Measurements from ENCODE around the gene TMED4. TPM values are rescaled to one million over a fixed set of nuclear protein-coding genes. Genes with fewer than 3 reads are reported as not detected.

TMED4 gene
- total and polyA plus RNA-seq, 10 of the 15 experiments (the other 5 are each of a cell fraction or from before 2014, with no cell fraction given): 20.8 to 71.3 (median 51.0) TPM

- Histone ChIP-seq H3K36me3 (ENCODE audit: control insufficient read depth in 2 of 2, insufficient read depth in 2 of 2, low read length in 1 of 2) (peaks cover 25 to 41% of the 10 kb centered on the region in 2 experiments), H3K27ac (ENCODE audit: control insufficient read depth, insufficient read depth) (peak overlapping the region; percentile 94; the same call in 1 of the 2 replicates), H2AFZ (ENCODE audit: control insufficient read depth, low read depth, low read length) (no peak overlapping the region), H3K4me2 (ENCODE audit: control insufficient read depth, insufficient read depth) (peak overlapping the region; percentile 85), H3K27me3 (replicated peaks in 1 of 2; ENCODE audit: control insufficient read depth in 2 of 2, insufficient read depth in 2 of 2, low read length in 1 of 2) (no peaks in the 10 kb centered on the region), H3K79me2 (ENCODE audit: control insufficient read depth, insufficient read depth, low read length) (peaks cover 35% of the 10 kb centered on the region), H3K4me1 (ENCODE audit: control insufficient read depth, insufficient read depth, low read length) (peaks cover 11% of the 10 kb centered on the region), H3K9me3 (replicated peaks; ENCODE audit: control insufficient read depth, insufficient read depth, low read length) (no peaks in the 10 kb centered on the region), H4K20me1 (ENCODE audit: control insufficient read depth, insufficient read depth) (no peaks in the 10 kb centered on the region; the same call in 1 of the 2 replicates), H3K4me3 (peak overlapping the region; percentile 94), H3K9ac (ENCODE audit: control insufficient read depth, insufficient read depth, low read length) (peak overlapping the region; percentile 92)
- TF ChIP-seq ZBTB40 (IDR thresholded peaks at IDR 0.05; ENCODE audit: borderline replicate concordance): no peak
- TF ChIP-seq ZNF24 (IDR thresholded peaks at IDR 0.05): no peak
- no peak for TF ChIP-seq NR2F1 (conservative IDR thresholded peaks at IDR 0.05)
- TF ChIP-seq POLR2AphosphoS2 (IDR thresholded peaks at IDR 0.05; ENCODE audit: low read depth, low read length): no peak
- SMC1A ChIA-PET (ENCODE audit: uncharacterized antibody, unreplicated experiment): interaction anchor here (1.0 to 4.1 kb wide), 3 partner anchors 8 to 309 kb away, joined by 3 to 17 read pairs (median 3); partner anchors contain the start of gene H2AZ2
- ATAC-seq (no peak), FAIRE-seq (no peak), DNase-seq (ENCODE audit: low read depth, low spot score) (no peak)
- BruUV-seq (replicated peaks): no TSS peak
- WGBS (ENCODE audit: insufficient coverage, insufficient replicate concordance, low lambda C conversion rate, missing lambda C conversion rate): 42% methylated on average over 5 of the region's 5 CpGs
- intact Hi-C loops (cut with micrococcal nuclease; ENCODE audit: unreplicated experiment): no loop called here
- CTCF ChIA-PET: interaction anchor here (1.4 to 4.4 kb wide), 3 partner anchors 8 to 331 kb away, joined by 6 to 23 read pairs (median 6); partner anchors contain the start of gene TMED4
- POLR2A ChIA-PET: interaction anchor here (0.9 to 3.0 kb wide), 7 partner anchors 9 to 279 kb away, joined by 3 to 18 read pairs (median 5); partner anchors contain the start of gene TMED4
- in situ Hi-C loops (cut with MboI): no loop called here
- RAD21 ChIA-PET (ENCODE audit: unreplicated experiment): interaction anchor here (1.2 to 1.7 kb wide), 3 partner anchors 8 to 276 kb away, joined by 5 to 9 read pairs (median 5); partner anchors contain the start of gene TMED4
Observed at GRCh38 chr7:44572771-44573170, 9.3 kb downstream of the TMED4 start.
